ENCODE results near the gene PKIG. TPM values are rescaled to one million over a fixed set of nuclear protein-coding genes. Genes with fewer than 3 reads are reported as not detected.
A peak's percentile ranks its signal among the peaks of the same experiment; 100 is the strongest.

PKIG gene
- total and polyA plus RNA-seq, 9 of the 15 experiments (the other 6 are each of a cell fraction or from before 2014, with no cell fraction given): 0.13 to 7.0 (median 4.7) TPM

- peak; percentile 81 for TF ChIP-seq CBFA2T3 (IDR thresholded peaks at IDR 0.05)
- peak; percentile 81 for TF ChIP-seq ARID1B (IDR thresholded peaks at IDR 0.05)
- TF ChIP-seq TAF15 (IDR thresholded peaks at IDR 0.05; ENCODE audit: low read depth, low read length): no peak
- peak; percentile 28; the same call in 1 of the 2 replicates for TF ChIP-seq NCOR1 (IDR thresholded peaks at IDR 0.05)
- peak; percentile 62 for TF ChIP-seq TAL1 (IDR thresholded peaks at IDR 0.05)
- 0 out of 2 replicates have a peak, but pooled peaks have one; percentile 38 for TF ChIP-seq ZNF644 (tag; IDR thresholded peaks at IDR 0.05; ENCODE audit: low read depth)
- no peak for TF ChIP-seq ZFP30 (CRISPR knock-in tag; IDR thresholded peaks at IDR 0.05; ENCODE audit: borderline replicate concordance)
- TF ChIP-seq RCOR1 (IDR thresholded peaks at IDR 0.05; ENCODE audit: borderline replicate concordance in 1 of 2, low read depth in 2 of 2, low read length in 2 of 2): 0 out of 4 replicates have a peak, but pooled peaks of 1 of the 2 experiments have one; percentile 6
- peak; percentile 28; the same call in 1 of the 2 replicates for TF ChIP-seq NFIC (IDR thresholded peaks at IDR 0.05)
- peak; percentile 84 for TF ChIP-seq ADNP (tag; IDR thresholded peaks at IDR 0.05)
- no peak for TF ChIP-seq ZNF316 (IDR thresholded peaks at IDR 0.05)
- peak; percentile 62; the same call in 1 of the 2 replicates for TF ChIP-seq DPF2 (IDR thresholded peaks at IDR 0.05)
These were observed 45.1 kb downstream of the PKIG start (continued) for GRCh38 chr20:44627364-44628010.

GRCh38 chr20:44629017-44629385 lies 46.6 kb downstream of the PKIG start:
- H3K79me2 ChIP-seq (ENCODE audit: control insufficient read depth, insufficient read depth, low read length): no peaks in the 10 kb centered on the region
- intact Hi-C loops (cut with micrococcal nuclease): no loop called here
- 37% methylated on average over 9 of the region's 9 CpGs for WGBS (ENCODE audit: insufficient coverage, low coverage, missing lambda C conversion rate)
- peaks cover 11 to 14% of the 10 kb centered on the region in 2 experiments; a peak in 4 of 5 replicates for H3K4me1 ChIP-seq (replicated peaks in 1 of 2; ENCODE audit: control insufficient read depth in 2 of 2, insufficient read depth in 2 of 2, low read length in 2 of 2)
- DNase-seq (ENCODE audit: extremely low read depth in 1 of 4, low spot score in 3 of 4) (no peak), ATAC-seq (no peak), FAIRE-seq (no peak)
- no peak overlapping the region for H3K4me2 ChIP-seq (ENCODE audit: insufficient read depth, low read length)
- no peak for TF ChIP-seq ZNF75A (CRISPR knock-in tag; IDR thresholded peaks at IDR 0.05)
- no peak for TF ChIP-seq THRAP3 (IDR thresholded peaks at IDR 0.05; ENCODE audit: borderline replicate concordance)
- no peak for TF ChIP-seq HINFP (tag; conservative IDR thresholded peaks at IDR 0.05; ENCODE audit: low read depth)
- TF ChIP-seq BRF2 (IDR thresholded peaks at IDR 0.05; ENCODE audit: borderline replicate concordance, insufficient read depth, insufficient read length): no peak
- no peak for TF ChIP-seq SMARCE1 (IDR thresholded peaks at IDR 0.05)
- TF ChIP-seq ZSCAN32 (CRISPR knock-in tag; IDR thresholded peaks at IDR 0.05): no peak
- no peak for TF ChIP-seq U2AF2 (optimal IDR thresholded peaks at IDR 0.05; ENCODE audit: low read depth, low read length)
- no peak for TF ChIP-seq ADNP (tag; IDR thresholded peaks at IDR 0.05)
- TF ChIP-seq SMARCB1 (IDR thresholded peaks at IDR 0.05; ENCODE audit: insufficient read length, low read depth): no peak
- H4K20me1 ChIP-seq (replicated peaks; ENCODE audit: control insufficient read depth, insufficient read depth, low read length): 0 out of 2 replicates have a peak, but pooled peaks cover 5% of the 10 kb centered on the region
- H3K27me3 ChIP-seq (ENCODE audit: control insufficient read depth in 2 of 2, insufficient read depth in 2 of 2, low read length in 2 of 2): peaks cover 0 to 7% of the 10 kb centered on the region in 2 experiments; a peak in 3 of 5 replicates
- H3K9me3 ChIP-seq (replicated peaks; ENCODE audit: control insufficient read depth, insufficient read depth, low read depth, low read length): no peaks in the 10 kb centered on the region
- H3K9ac ChIP-seq (ENCODE audit: insufficient read depth in 1 of 2, low read depth in 2 of 2, low read length in 2 of 2): no peak overlapping the region
- ChIA-PET CTCF (ENCODE audit: low intra/inter-chr PET ratio) (no interaction called here), POLR2A (interaction anchor here (1.0 kb wide), 1 partner anchor 20 kb away, joined by 3 read pairs; no protein-coding TSS in a partner anchor)
- no peak overlapping the region for H2AFZ ChIP-seq (ENCODE audit: low read depth, low read length)
- no peaks in the 10 kb centered on the region for H3K9me1 ChIP-seq (ENCODE audit: control insufficient read depth, insufficient read depth, low read length)
- no peak overlapping the region for H3K4me3 ChIP-seq
- H3K36me3 ChIP-seq (ENCODE audit: control insufficient read depth, insufficient read depth, low read length): no peaks in the 10 kb centered on the region
- no peak overlapping the region for H3K27ac ChIP-seq (ENCODE audit: extremely low read depth, low read depth, low read length)
- in situ Hi-C loops (cut with MboI): no loop called here
- BruUV-seq (replicated peaks): no TSS peak

All from K562 (cell line).